ENCODE data around the gene SSH3. TPM values are rescaled to one million over a fixed set of nuclear protein-coding genes. Genes with fewer than 3 reads are reported as not detected.
A peak's percentile ranks its signal among the peaks of the same experiment; 100 is the strongest.

The SSH3 gene
- total RNA-seq, 1 donor from 2014 or later: 7.1 TPM

- intact Hi-C loops (cut with micrococcal nuclease): no loop called here
- Mint-ChIP-seq H3K27me3 (no peaks in the 10 kb centered on the region), H3K4me3 (no peak overlapping the region), H3K27ac (peak overlapping the region; percentile 99), H3K36me3 (ENCODE audit: low read depth) (peaks cover 66% of the 10 kb centered on the region), H3K4me1 (peaks cover 43% of the 10 kb centered on the region), H3K9me3 (no peaks in the 10 kb centered on the region)
- DNase-seq: no peak
Observed at GRCh38 chr11:67280341-67280787, 23.0 kb upstream of the SSH3 start.

DNA sequence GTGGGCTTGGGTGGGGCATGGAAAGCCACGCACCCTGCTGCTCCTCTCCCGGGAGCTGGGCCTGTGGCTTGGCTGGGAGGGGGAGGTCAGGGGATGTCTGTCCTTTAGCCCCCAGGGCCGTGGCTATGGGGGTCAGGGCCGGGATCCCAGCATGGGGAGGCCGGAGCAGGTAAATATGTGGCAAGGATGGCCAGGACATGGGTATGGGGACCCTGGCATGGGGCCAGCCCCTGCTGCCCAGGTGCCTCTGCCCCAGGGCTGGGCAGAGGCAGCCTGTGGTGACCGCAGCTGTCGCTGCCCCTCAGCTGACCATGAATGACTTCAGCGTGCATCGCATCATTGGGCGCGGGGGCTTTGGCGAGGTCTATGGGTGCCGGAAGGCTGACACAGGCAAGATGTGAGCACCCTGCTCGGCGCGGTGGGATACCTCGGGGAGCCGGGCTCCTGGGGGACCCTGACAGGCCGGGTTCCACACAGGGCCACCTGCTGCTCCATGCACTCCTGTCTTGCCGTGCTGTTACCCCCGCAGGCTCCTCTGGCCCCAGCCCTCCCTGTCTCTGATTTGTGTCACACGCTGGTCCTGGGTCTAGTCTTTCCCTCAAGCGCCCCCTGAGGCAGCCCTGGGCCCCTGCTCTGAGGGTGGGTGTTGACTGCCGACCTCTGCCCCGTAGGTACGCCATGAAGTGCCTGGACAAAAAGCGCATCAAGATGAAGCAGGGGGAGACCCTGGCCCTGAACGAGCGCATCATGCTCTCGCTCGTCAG lies 22.4 kb upstream of the SSH3 start:
- DNase-seq: no peak
- Mint-ChIP-seq H3K27me3 (no peaks in the 10 kb centered on the region), H3K36me3 (ENCODE audit: low read depth) (peaks cover 62% of the 10 kb centered on the region), H3K4me3 (no peak overlapping the region), H3K4me1 (peaks cover 40% of the 10 kb centered on the region), H3K27ac (no peak overlapping the region), H3K9me3 (no peaks in the 10 kb centered on the region)
- intact Hi-C loops (cut with micrococcal nuclease): no loop called here

DNA sequence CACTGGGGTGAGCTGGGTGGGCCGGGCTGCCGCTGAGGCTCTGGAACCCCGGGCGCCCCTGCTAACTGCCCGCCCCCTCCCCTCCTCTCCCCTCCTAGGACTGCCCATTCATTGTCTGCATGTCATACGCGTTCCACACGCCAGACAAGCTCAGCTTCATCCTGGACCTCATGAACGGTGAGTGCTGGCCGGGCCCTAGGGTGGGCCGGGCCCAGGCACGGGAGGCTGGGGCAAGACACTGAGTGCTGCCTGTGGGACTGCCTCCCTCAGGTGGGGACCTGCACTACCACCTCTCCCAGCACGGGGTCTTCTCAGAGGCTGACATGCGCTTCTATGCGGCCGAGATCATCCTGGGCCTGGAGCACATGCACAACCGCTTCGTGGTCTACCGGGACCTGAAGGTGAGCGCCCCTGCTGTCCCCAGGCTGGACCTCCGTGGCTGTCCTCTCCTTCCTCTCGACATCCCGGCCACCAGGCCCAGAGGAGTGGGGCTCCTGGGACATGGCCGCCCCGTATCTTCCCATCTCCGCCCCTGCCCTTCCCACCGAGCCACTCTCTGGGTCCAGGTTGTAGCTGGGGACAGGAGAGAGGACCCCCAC lies 21.7 kb upstream of the SSH3 start:
- no peak for DNase-seq
- Mint-ChIP-seq H3K4me3 (no peak overlapping the region), H3K9me3 (no peaks in the 10 kb centered on the region), H3K4me1 (peaks cover 40% of the 10 kb centered on the region), H3K27me3 (no peaks in the 10 kb centered on the region), H3K36me3 (ENCODE audit: low read depth) (peaks cover 60% of the 10 kb centered on the region), H3K27ac (peak overlapping the region; percentile 15)
- intact Hi-C loops (cut with micrococcal nuclease): no loop called here

- no peak for DNase-seq
- Mint-ChIP-seq H3K27me3 (no peaks in the 10 kb centered on the region), H3K27ac (peak overlapping the region; percentile 37), H3K4me1 (peaks cover 40% of the 10 kb centered on the region), H3K36me3 (ENCODE audit: low read depth) (peaks cover 66% of the 10 kb centered on the region), H3K9me3 (no peaks in the 10 kb centered on the region), H3K4me3 (no peak overlapping the region)
- intact Hi-C loops (cut with micrococcal nuclease): no loop called here
Observed at GRCh38 chr11:67282155-67282875, 21.0 kb upstream of the SSH3 start.

GRCh38 chr11:67282876-67283371 lies 20.4 kb upstream of the SSH3 start:
- Mint-ChIP-seq H3K27ac (peak overlapping the region; percentile 37), H3K27me3 (no peaks in the 10 kb centered on the region), H3K36me3 (ENCODE audit: low read depth) (peaks cover 67% of the 10 kb centered on the region), H3K4me1 (peaks cover 40% of the 10 kb centered on the region), H3K9me3 (no peaks in the 10 kb centered on the region), H3K4me3 (no peak overlapping the region)
- intact Hi-C loops (cut with micrococcal nuclease): no loop called here
- DNase-seq: no peak

DNA sequence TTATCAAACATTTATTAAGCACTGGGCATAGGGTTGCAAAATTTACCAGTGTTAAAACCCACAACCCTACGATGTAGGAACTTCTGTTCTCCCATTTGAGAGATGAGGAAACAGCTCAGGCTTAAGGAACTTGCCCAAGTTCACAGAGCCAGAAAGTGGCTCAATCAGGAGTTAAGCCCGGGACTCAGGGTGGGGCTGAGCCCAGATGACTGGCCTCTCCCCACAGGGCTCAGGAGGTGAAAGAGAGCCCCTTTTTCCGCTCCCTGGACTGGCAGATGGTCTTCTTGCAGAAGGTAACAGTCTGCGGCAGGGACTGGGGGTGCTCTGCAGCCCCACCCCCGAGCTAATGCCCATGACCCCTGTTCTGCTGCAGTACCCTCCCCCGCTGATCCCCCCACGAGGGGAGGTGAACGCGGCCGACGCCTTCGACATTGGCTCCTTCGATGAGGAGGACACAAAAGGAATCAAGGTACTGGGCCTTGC lies 19.8 kb upstream of the SSH3 start:
- Mint-ChIP-seq H3K36me3 (ENCODE audit: low read depth) (peaks cover 68% of the 10 kb centered on the region), H3K27me3 (no peaks in the 10 kb centered on the region)

DNA sequence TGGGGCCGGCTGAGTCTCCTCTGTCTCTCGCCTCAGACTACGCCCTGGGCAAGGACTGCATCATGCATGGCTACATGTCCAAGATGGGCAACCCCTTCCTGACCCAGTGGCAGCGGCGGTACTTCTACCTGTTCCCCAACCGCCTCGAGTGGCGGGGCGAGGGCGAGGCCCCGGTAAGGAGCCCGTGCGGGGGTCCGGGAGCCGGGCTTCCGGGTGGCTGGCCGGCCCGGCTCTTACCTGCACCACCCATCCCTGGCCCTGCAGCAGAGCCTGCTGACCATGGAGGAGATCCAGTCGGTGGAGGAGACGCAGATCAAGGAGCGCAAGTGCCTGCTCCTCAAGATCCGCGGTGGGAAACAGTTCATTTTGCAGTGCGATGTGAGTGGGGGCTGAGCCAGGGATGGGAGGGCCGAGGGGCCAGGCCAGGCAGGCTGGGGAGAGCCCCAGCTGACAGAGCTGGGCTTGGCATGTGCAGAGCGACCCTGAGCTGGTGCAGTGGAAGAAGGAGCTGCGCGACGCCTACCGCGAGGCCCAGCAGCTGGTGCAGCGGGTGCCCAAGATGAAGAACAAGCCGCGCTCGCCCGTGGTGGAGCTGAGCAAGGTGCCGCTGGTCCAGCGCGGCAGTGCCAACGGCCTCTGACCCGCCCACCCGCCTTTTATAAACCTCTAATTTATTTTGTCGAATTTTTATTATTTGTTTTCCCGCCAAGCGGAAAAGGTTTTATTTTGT lies 18.4 kb upstream of the SSH3 start:
- intact Hi-C loops (cut with micrococcal nuclease): no loop called here
- peaks cover 61% of the 10 kb centered on the region for H3K36me3 Mint-ChIP-seq (ENCODE audit: low read depth)
- H3K27ac Mint-ChIP-seq: peak overlapping the region; percentile 60
- H3K4me3 Mint-ChIP-seq: no peak overlapping the region
- H3K27me3 Mint-ChIP-seq: no peaks in the 10 kb centered on the region
- H3K4me1 Mint-ChIP-seq: peaks cover 33% of the 10 kb centered on the region
- no peak for DNase-seq
- H3K9me3 Mint-ChIP-seq: no peaks in the 10 kb centered on the region

More for the DNA sequence above, 19.8 kb upstream of the SSH3 start:
- Mint-ChIP-seq H3K27ac (peak overlapping the region; percentile 79), H3K4me1 (peaks cover 38% of the 10 kb centered on the region), H3K9me3 (no peaks in the 10 kb centered on the region), H3K4me3 (no peak overlapping the region)
- no peak for DNase-seq
- intact Hi-C loops (cut with micrococcal nuclease): no loop called here

GRCh38 chr11:67285541-67286498 lies 17.5 kb upstream of the SSH3 start:
- Mint-ChIP-seq H3K27ac (peak overlapping the region; percentile 98), H3K4me1 (peaks cover 36% of the 10 kb centered on the region), H3K36me3 (ENCODE audit: low read depth) (peaks cover 56% of the 10 kb centered on the region), H3K27me3 (no peaks in the 10 kb centered on the region), H3K9me3 (no peaks in the 10 kb centered on the region), H3K4me3 (peak overlapping the region; percentile 85)
- no peak for DNase-seq
- intact Hi-C loops (cut with micrococcal nuclease): no loop called here

DNA sequence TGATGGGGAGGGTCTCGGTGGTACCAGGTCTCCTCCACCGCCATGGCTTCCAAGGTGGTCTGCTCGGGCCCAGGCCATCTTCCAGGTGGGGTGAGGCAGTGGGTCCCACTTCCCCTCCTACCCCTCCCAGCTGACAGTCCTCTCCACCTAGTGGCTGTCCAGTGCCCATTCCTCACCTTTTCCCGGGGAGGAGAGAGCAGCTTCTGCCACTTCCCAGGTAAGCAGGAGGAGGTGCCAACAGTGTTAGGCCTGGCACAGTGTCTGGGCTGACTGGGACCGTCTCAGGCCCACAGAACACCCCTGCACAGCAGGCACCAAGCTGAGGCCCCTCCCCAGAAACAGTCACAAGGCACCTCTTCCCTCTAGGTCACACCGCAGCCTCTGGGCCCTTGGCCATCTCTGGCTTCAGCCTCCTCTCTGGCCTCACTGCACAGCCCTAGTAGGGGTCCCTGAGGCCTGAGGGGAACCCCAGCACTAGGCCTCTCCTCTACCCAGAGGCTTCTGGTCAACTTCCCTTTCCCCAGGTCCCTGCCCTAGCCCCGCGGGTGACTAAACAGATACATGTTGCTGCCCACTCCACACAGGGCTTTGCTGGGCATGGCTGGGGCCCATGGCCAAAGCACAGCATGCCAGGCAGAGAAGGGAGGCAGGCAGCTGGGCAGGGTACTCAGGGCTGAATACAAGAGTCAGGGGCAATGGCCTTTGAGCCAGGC lies 16.6 kb upstream of the SSH3 start:
- DNase-seq: peak; percentile 77

GRCh38 chr11:67287355-67288197 lies 15.8 kb upstream of the SSH3 start:
- H3K4me1 Mint-ChIP-seq: peaks cover 42% of the 10 kb centered on the region
- peak overlapping the region; percentile 85 for H3K4me3 Mint-ChIP-seq
- peaks cover 53% of the 10 kb centered on the region for H3K36me3 Mint-ChIP-seq (ENCODE audit: low read depth)
- peak; percentile 87 for DNase-seq
- intact Hi-C loops (cut with micrococcal nuclease): loop anchor here (1.0 kb wide), 4 partner anchors 10 to 30 kb away; no protein-coding TSS in a partner anchor
- H3K27ac Mint-ChIP-seq: peak overlapping the region; percentile 98
- no peaks in the 10 kb centered on the region for H3K27me3 Mint-ChIP-seq
- no peaks in the 10 kb centered on the region for H3K9me3 Mint-ChIP-seq

More for the DNA sequence above, 16.6 kb upstream of the SSH3 start:
- Mint-ChIP-seq H3K4me1 (peaks cover 41% of the 10 kb centered on the region), H3K36me3 (ENCODE audit: low read depth) (peaks cover 53% of the 10 kb centered on the region), H3K9me3 (no peaks in the 10 kb centered on the region), H3K4me3 (peak overlapping the region; percentile 85), H3K27ac (peak overlapping the region; percentile 98), H3K27me3 (no peaks in the 10 kb centered on the region)
- intact Hi-C loops (cut with micrococcal nuclease): no loop called here

DNA sequence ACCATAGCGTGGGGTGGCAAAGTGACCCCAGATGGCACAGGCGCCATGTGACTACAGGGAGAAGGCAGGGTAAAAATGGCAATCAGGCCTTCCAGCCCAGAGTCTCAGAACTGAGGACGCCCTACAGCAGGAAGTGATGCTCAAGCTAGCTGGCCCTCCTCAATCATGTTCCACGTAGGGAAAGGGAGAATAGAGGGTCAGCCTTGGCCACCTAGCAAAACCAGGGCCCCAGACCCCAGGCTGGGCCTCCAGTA lies 15.2 kb upstream of the SSH3 start:
- Mint-ChIP-seq H3K27me3 (no peaks in the 10 kb centered on the region), H3K9me3 (no peaks in the 10 kb centered on the region), H3K27ac (peak overlapping the region; percentile 98), H3K4me1 (peaks cover 47% of the 10 kb centered on the region), H3K36me3 (ENCODE audit: low read depth) (peaks cover 54% of the 10 kb centered on the region), H3K4me3 (peak overlapping the region; percentile 85)
- DNase-seq: no peak
- intact Hi-C loops (cut with micrococcal nuclease): loop anchor here (1.0 kb wide), 4 partner anchors 11 to 29 kb away; no protein-coding TSS in a partner anchor

Data from activated CD4-positive, alpha-beta T cell treated with anti-CD3 and anti-CD28 coated beads, Interleukin-2, amount 10 ng/mL, durations not matched to agents 24 days and 14 days (primary cell).